Breast epithelium (tissue), 4 donors: ENCODE measurements around the gene NTRK2. TPM values are rescaled to one million over a fixed set of nuclear protein-coding genes. Genes with fewer than 3 reads are reported as not detected.

ENCODE experiments used
- DNase-seq, 2 donors: peaks; one replicate each; pipeline ENCODE4 v3.0.0-alpha.2; 2019; ENCODE audit warnings: low spot score in 2 of 2
- H3K27ac ChIP-seq, 2 donors: fragments of 200-600 bp; sonication (generic) in 1 of 2; one replicate each; pipeline ENCODE4 v1.5.1; 2016 to 2019; ENCODE audit warnings: mild to moderate bottlenecking in 1 of 2
- H3K27me3 ChIP-seq, 2 donors: fragments of 200-600 bp; sonication (generic) in 1 of 2; one replicate each; pipeline versions ENCODE4 v1.5.1 to v1.6.0; 2017 to 2019; ENCODE audit warnings: control low read depth in 1 of 2, mild to moderate bottlenecking in 1 of 2
- H3K36me3 ChIP-seq: fragments of 200-600 bp; one replicate; pipeline ENCODE4 v1.5.1; 2019
- H3K4me1 ChIP-seq, 2 donors: fragments of 200-600 bp; sonication (generic); one replicate each; pipeline ENCODE4 v1.5.1; 2016 to 2019; ENCODE audit warnings: control low read depth in 1 of 2
- H3K4me3 ChIP-seq, 3 donors: fragments of 200-600 bp; sonication (generic); 1 replicate in 2 of 3; 2 replicates in 1 of 3; pipeline ENCODE4 v1.5.1; 2016 to 2019; ENCODE audit warnings: mild to moderate bottlenecking in 3 of 3, moderate library complexity in 2 of 3
- H3K9me3 ChIP-seq, 2 donors: fragments of 200-600 bp; sonication (generic) in 1 of 2; one replicate each; pipeline ENCODE4 v1.5.1; 2016 to 2019; ENCODE audit warnings: control low read depth in 1 of 2
- POLR2A ChIP-seq: fragments of 450-650 bp; IDR thresholded peaks from one replicate; pipeline ENCODE4 v1.6.1; 2016; ENCODE audit warnings: antibody characterized with exemption, mild to moderate bottlenecking, moderate library complexity
- POLR2AphosphoS5 ChIP-seq, 3 donors: sonication (generic); formaldehyde crosslinking; IDR thresholded peaks; one replicate each; pipeline ENCODE4 v1.6.1; 2017; ENCODE audit warnings: antibody characterized with exemption in 3 of 3
- intact Hi-C: fragments of 100-400 bp; cut with DNase I; formaldehyde crosslinking; loops from one replicate; pipeline ENCODE4 v1.15.1; 2023; ENCODE audit warnings: low total_unique reads
- total RNA-seq, 3 donors: library from RNA; depleted of rRNA; stranded (reverse); fragments of >200 nt; gene quantifications; one replicate each; pipeline ENCODE4 v1.1.0, GENCODE V29; 2016
- TF ChIP-seq, protein P1 (sequence below), 3 donors: fragments of 450-650 bp; IDR thresholded peaks; one replicate each; pipeline ENCODE4 v1.5.1; 2016 to 2017; ENCODE audit warnings: antibody characterized with exemption in 3 of 3, mild to moderate bottlenecking in 3 of 3, moderate library complexity in 3 of 3

The NTRK2 gene
- total RNA-seq, 3 donors from 2014 or later, result 25.9 to 134 (median 112) TPM

DNA sequence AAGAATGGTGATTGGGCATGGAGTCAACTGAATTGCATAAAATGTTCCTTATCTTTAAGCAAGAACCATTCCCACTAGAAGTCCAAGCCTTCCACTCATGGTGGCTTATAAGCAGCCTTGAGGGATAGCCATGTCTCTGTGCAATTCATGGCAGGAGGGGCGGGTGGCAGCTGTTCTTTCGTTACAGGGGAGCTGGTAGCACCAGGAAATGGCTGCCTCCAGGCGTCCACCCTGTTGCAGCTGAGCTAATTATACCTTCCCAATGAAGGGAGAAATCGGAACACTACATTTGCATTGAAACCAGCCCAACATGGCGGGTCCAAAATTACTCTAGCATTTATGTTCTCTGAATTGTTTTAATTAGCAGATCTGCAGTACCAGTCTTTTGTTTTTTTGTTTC is 289.8 kb downstream of the NTRK2 start:
- H3K4me3 ChIP-seq, result no peak overlapping the region
- intact Hi-C loops, result loop anchor here (10.0 kb wide), 1 partner anchor 295 kb away; the partner anchor contains the start of gene NTRK2

DNA sequence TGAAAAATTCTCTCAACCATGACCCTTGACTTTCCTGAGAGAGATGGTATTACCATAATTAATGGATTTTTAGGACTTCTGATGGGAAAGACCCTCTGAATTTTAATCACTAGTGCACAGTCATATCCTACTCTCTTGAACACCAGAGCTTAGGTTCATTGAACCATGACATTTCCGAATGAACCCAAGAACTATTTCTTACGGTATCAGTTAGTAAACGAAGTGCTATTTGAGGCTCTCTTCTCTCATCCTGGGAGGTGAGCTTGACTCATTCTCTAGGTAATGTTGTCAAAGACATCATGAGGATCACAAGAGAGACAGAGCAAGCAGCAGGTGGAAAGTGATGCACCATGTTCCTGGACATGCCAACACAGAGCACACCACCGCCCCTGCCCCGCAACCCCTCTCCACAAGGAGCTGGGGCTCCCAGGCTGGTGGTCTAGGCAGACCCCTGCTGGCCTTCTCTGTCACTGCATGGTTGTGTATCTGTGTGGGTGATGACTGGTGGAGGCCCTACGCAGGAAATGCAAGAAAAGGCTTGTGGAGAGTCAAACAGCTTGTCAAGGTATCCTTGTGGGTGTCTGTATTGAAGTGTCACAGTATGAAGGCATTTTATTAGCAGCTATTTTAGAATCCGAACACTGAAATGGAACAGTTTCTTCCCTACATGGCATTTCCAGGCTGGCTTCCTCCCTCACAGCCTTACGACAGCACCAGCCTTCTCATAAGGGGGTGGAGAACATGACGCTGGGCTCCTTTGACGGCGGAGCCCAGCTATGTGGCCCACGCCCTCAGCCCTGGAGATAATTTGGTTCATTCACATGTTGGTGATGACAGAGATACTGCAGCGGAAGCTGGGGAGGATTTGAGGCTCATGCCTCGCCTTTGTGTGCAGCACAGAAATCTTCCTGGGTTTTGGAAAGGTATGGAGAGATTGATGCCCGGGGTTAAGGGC is 297.6 kb downstream of the NTRK2 start:
- no peaks in the 10 kb centered on the region for H3K4me1 ChIP-seq
- no peaks in the 10 kb centered on the region for H3K9me3 ChIP-seq
- no peaks in the 10 kb centered on the region for H3K36me3 ChIP-seq
- TF ChIP-seq POLR2AphosphoS5 (IDR thresholded peaks at IDR 0.05) (no peak), POLR2A (no peak)
- TF ChIP-seq, protein P1, sequence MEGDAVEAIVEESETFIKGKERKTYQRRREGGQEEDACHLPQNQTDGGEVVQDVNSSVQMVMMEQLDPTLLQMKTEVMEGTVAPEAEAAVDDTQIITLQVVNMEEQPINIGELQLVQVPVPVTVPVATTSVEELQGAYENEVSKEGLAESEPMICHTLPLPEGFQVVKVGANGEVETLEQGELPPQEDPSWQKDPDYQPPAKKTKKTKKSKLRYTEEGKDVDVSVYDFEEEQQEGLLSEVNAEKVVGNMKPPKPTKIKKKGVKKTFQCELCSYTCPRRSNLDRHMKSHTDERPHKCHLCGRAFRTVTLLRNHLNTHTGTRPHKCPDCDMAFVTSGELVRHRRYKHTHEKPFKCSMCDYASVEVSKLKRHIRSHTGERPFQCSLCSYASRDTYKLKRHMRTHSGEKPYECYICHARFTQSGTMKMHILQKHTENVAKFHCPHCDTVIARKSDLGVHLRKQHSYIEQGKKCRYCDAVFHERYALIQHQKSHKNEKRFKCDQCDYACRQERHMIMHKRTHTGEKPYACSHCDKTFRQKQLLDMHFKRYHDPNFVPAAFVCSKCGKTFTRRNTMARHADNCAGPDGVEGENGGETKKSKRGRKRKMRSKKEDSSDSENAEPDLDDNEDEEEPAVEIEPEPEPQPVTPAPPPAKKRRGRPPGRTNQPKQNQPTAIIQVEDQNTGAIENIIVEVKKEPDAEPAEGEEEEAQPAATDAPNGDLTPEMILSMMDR (IDR thresholded peaks at IDR 0.05), result no peak
- DNase-seq, result no peak
- intact Hi-C loops, result no loop called here
- no peaks in the 10 kb centered on the region for H3K27me3 ChIP-seq
- peak overlapping the region; percentile 37 to 63 for H3K27ac ChIP-seq
- H3K4me3 ChIP-seq, result no peak overlapping the region

More for the DNA sequence above, 289.8 kb downstream of the NTRK2 start:
- H3K4me1 ChIP-seq, result no peaks in the 10 kb centered on the region
- no peak overlapping the region for H3K27ac ChIP-seq
- no peak for DNase-seq
- no peaks in the 10 kb centered on the region for H3K36me3 ChIP-seq
- TF ChIP-seq, protein P1 (IDR thresholded peaks at IDR 0.05), result no peak
- TF ChIP-seq POLR2A (no peak), POLR2AphosphoS5 (IDR thresholded peaks at IDR 0.05) (no peak)
- no peaks in the 10 kb centered on the region for H3K27me3 ChIP-seq
- H3K9me3 ChIP-seq, result no peaks in the 10 kb centered on the region

DNA sequence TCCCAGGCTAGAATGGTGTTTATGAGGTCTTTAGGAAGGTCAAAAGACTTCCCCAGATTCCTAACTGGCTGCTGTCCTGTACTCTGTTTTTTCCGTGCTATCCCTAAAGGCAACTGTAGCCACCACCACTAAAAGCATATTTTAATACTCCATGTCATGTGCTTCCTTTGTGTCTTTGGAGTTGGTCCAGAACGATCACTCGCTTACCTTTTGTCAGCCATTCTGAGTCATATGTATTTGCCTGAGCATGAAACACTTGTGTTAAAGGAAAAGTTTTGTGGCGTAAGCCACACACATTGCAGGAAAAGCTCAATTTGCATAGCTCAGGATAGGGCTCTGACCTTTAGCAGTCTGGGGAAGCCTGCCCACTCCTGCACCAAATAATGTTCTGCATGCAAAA is 299.6 kb downstream of the NTRK2 start:
- H3K27ac ChIP-seq, result no peak overlapping the region
- no peak for DNase-seq

DNA sequence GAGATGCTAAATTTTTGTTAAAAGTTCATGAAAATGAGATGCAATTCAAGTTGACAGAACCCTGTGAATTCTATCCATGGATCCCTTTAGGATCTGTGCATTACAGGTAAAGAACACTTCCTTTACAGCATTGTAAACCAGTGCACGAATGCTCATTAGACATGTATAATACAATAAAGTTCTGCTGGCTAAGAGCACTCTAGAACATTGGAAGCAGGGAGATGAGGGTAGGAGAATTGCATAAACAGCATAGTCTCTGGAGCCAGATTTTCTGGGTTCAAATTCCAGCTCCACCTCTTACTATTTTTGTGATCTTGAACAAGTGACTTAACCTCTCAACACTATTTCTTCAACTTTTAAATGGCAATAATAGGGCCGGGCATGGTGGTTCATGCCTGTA is 300.2 kb downstream of the NTRK2 start:
- no peak for DNase-seq
- intact Hi-C loops, result no loop called here
- Histone ChIP-seq H3K36me3 (no peaks in the 10 kb centered on the region), H3K27ac (no peak overlapping the region), H3K4me1 (no peaks in the 10 kb centered on the region), H3K9me3 (no peaks in the 10 kb centered on the region), H3K4me3 (no peak overlapping the region), H3K27me3 (no peaks in the 10 kb centered on the region)
- TF ChIP-seq, protein P1 (IDR thresholded peaks at IDR 0.05), result no peak
- TF ChIP-seq POLR2A (no peak), POLR2AphosphoS5 (IDR thresholded peaks at IDR 0.05) (no peak)

More for the DNA sequence above, 299.6 kb downstream of the NTRK2 start:
- Histone ChIP-seq H3K4me3 (no peak overlapping the region), H3K27me3 (no peaks in the 10 kb centered on the region), H3K36me3 (no peaks in the 10 kb centered on the region), H3K9me3 (no peaks in the 10 kb centered on the region), H3K4me1 (no peaks in the 10 kb centered on the region)
- intact Hi-C loops, result no loop called here
- TF ChIP-seq POLR2AphosphoS5 (IDR thresholded peaks at IDR 0.05) (no peak), POLR2A (no peak)
- TF ChIP-seq, protein P1 (IDR thresholded peaks at IDR 0.05), result no peak

DNA sequence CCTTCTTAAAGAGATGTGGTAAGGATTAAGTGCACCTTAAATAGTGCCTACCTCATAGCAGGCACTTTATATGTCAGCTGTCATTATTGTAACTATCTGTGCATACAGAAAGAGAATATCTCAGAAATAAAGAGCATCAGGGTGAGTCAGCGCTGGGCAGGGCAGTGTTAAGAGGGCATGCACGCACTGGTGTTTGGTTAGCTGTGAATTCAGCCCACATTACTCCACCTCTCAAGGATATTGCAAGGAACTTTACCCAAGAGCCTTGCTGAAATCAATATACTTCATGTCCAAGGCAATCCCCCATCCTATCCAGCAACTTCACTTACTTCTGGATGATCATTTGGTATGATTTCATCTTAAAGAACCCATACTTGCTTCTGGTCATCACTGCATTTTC is 300.9 kb downstream of the NTRK2 start:
- TF ChIP-seq POLR2A (no peak), POLR2AphosphoS5 (IDR thresholded peaks at IDR 0.05) (no peak)
- TF ChIP-seq, protein P1 (IDR thresholded peaks at IDR 0.05), result no peak
- Histone ChIP-seq H3K4me1 (no peaks in the 10 kb centered on the region), H3K27me3 (no peaks in the 10 kb centered on the region), H3K9me3 (no peaks in the 10 kb centered on the region), H3K4me3 (no peak overlapping the region), H3K27ac (no peak overlapping the region), H3K36me3 (no peaks in the 10 kb centered on the region)
- no peak for DNase-seq
- intact Hi-C loops, result no loop called here
